ENCODE data around the gene IRF7.

GRCh38 chr11:608791-609251 lies 6.9 kb downstream of the IRF7 start:
- TF ChIP-seq CTCF (IDR thresholded peaks at IDR 0.05) (no peak), EP300 (IDR thresholded peaks at IDR 0.05) (no peak)

Data from ovary (tissue), 3 donors.